Measurements from ENCODE around the gene ZACN.

DNA sequence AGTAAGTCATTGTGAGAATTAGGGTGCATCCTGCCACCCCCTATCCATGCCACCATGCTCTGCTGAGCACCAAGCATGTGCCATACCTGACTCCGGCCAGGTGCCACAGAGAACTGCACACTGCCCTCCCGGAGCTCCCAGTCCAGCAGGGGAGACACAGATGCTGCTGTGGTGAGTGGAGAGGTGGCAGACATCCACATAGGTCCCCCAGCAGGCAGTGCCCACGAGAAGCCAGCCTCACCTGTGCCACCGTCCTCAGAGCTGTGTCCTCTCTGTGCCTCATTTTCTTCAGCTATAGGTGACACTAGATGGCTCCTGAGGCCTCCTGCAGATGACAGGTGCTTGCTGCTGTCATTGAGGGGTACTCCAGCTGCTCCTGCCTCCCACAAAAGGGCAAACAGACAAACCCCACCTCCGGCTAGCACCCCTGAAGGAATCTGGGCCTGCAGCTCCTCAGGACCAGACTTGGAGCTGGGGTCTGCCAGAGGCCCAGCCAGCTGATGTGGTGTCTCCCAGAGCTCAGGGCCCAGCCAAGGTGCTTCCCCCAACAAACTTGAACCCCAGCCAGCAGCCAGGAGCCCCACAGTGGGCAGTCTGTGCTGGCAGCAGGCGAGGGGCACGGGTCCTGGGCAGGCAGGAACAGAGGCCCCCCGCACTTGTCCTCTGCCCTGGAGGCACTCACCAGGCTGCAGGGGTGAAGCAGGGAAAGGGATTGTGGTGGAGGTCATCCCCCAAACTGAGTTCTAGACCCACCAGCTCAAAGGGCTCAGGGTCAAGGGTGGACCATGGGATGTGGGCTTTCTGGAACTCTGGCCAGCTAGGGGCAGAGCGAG, 45.0 kb downstream of the ZACN start:
- TF ChIP-seq, protein P1, sequence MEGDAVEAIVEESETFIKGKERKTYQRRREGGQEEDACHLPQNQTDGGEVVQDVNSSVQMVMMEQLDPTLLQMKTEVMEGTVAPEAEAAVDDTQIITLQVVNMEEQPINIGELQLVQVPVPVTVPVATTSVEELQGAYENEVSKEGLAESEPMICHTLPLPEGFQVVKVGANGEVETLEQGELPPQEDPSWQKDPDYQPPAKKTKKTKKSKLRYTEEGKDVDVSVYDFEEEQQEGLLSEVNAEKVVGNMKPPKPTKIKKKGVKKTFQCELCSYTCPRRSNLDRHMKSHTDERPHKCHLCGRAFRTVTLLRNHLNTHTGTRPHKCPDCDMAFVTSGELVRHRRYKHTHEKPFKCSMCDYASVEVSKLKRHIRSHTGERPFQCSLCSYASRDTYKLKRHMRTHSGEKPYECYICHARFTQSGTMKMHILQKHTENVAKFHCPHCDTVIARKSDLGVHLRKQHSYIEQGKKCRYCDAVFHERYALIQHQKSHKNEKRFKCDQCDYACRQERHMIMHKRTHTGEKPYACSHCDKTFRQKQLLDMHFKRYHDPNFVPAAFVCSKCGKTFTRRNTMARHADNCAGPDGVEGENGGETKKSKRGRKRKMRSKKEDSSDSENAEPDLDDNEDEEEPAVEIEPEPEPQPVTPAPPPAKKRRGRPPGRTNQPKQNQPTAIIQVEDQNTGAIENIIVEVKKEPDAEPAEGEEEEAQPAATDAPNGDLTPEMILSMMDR (IDR thresholded peaks at IDR 0.05) = no peak
- TF ChIP-seq POLR2AphosphoS5 (IDR thresholded peaks at IDR 0.05) (no peak), POLR2A (IDR thresholded peaks at IDR 0.05; ENCODE audit: low read depth) (no peak)
